D721Med (cell line): Measurements from ENCODE around the gene ASF1A.

Experiments used
- DNase-seq: peaks from one replicate; pipeline ENCODE4 v3.0.0; 2011; ENCODE audit warnings: low spot score; ENCODE audit not compliant: insufficient read length
- FAIRE-seq: peaks from 2 replicates; lab custom pipeline; 2011; peaks lifted over from hg19 to GRCh38; lab: Jason Lieb, UNC
- TF ChIP-seq, protein P1 (sequence below): IDR thresholded peaks from 2 replicates; pipeline ENCODE4 v1.5.1; 2012; ENCODE audit warnings: mild to moderate bottlenecking, control low read depth; ENCODE audit not compliant: insufficient read depth; ENCODE audit errors: missing control alignments

The ASF1A gene

DNA sequence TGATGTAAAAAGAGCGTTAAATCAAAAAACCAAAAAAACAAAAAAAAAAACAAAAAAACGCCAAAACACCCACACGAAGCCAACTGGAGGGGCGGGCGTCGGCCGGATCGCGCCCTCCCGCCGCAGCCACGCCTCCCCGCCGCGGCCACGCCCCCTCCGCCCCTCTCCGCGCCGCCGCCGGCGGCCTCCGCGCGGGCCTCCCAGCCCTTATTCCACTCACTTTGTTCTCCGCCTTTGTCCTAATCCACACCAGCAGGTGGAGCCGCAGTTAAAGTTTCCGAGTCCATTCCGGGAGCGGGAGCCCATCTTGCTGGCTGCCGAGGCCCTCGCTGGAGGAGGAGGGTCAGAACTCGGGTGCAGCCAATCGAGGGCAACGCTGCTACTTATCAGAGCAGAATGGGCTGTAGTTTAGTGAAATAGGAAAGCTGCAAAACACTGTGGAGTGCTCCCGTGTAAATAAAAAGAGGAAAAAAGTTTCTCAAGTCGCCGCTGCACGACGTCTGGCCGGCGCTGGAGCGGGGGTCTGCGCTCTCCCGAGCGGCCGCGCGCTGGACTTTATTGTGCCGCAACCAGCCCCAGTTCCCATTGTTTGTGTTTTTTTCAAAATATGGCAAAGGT is at the start of gene ASF1A:
ASF1A (plus strand) TSS at position 346 of the 618 bp plus-strand sequence; CDS start at position 608, 262 bp downstream.
- DNase-seq (peak; percentile 48), FAIRE-seq (no peak)
- TF ChIP-seq, protein P1, sequence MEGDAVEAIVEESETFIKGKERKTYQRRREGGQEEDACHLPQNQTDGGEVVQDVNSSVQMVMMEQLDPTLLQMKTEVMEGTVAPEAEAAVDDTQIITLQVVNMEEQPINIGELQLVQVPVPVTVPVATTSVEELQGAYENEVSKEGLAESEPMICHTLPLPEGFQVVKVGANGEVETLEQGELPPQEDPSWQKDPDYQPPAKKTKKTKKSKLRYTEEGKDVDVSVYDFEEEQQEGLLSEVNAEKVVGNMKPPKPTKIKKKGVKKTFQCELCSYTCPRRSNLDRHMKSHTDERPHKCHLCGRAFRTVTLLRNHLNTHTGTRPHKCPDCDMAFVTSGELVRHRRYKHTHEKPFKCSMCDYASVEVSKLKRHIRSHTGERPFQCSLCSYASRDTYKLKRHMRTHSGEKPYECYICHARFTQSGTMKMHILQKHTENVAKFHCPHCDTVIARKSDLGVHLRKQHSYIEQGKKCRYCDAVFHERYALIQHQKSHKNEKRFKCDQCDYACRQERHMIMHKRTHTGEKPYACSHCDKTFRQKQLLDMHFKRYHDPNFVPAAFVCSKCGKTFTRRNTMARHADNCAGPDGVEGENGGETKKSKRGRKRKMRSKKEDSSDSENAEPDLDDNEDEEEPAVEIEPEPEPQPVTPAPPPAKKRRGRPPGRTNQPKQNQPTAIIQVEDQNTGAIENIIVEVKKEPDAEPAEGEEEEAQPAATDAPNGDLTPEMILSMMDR, result peak; percentile 78

DNA sequence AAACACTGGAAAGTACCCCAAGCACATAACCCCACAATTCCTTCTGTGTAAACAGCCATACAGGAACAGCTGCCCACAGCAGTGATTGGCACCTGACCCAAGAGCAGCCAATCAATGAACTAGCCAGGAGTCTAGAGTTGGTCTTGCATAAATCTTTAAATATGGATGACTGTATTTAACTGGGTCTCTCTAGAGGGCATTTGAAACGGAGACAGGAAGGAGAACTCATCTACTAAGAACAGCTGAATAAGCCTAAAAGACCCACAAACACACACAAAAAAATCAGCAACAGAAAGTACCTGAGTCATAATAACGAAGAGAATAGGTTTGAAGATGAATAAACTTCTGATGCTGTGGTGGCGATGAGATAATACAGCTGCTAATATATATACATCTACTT is 49.0 kb upstream of the ASF1A start:
- FAIRE-seq (no peak), DNase-seq (no peak)
- TF ChIP-seq, protein P1, result no peak

DNA sequence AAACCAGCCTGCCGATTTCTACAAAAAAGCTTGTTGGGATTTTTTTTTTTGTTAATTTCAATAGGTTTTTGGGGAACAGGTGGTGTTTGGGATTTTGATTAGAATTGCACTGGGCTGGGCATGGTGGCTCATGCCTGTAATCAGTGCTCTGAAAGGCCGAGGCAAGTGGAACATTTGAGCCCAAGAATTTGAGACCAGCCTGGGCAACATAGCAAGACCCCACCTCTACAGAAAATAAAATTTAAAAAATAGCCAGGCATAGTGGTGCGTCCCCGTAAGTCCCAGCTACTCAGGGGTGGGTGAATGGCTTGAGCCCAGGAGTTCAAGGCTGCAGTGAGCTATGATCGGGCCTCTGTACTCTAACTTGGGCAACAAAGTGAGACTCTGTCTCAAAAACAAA is 40.5 kb upstream of the ASF1A start:
- TF ChIP-seq, protein P1, result no peak
- no peak for FAIRE-seq
- DNase-seq, result no peak

DNA sequence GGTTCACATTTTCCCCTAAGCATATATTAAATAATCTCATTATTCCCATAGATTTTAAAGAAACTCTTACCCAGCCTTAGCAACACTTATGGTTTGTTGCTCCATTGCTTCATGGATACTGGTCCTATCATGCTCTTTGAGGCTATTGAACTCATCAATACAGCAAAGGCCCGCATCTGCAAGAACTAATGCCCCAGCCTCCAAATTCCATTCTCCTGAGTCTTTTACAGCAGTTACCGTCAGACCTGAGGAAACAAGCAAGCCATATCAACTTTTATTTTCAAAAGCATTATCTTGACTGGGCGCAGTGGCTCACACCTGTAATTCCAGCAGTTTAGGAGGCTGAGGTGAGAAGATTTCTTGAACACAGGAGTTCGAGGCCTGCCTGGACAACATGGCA is 37.7 kb upstream of the ASF1A start:
- DNase-seq, result no peak
- TF ChIP-seq, protein P1, result no peak
- FAIRE-seq, result no peak

DNA sequence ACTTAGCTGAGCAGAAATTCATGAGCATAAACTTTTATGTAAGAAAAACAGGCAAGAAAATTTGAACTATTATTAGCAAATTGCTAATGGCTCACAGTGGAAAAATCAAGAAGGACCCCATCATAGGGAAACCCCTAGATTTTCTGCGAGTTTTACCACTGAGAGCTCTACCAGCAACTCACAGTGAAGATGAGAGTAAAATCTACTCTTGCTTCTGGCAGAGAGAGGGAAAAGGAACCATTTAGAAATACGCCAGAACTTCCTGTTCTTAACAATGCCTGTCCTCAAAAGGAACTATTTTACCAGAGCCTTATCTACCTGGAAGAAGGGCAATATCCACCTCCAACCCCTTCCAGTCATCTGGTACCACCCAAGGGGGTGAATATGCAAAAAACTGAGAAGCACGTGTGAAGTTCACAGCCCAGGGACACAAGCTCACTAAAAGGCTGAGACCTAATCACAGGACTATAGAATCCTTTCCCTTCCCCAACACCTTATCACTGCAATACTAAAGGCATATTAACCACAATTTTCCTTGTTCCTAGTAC is 34.4 kb upstream of the ASF1A start:
- no peak for FAIRE-seq
- TF ChIP-seq, protein P1, result no peak

DNA sequence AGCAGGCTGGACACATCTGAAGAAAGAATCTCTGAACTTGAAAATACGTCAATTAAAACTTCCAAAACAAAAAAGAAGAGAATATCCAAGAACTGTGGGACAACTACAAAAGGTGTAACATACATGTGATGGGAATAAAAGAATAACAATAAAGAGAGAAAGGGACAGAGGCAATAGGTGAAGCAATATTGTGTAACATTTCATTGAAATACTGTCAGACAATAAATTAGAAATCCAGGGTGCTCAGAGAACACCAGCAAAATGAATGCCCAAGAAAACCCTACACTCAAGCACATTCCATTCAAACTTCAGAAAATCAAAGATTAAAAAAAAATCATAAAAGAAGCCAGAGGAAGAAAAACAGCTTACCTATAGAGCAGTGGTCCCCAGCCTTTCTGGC is 33.6 kb upstream of the ASF1A start:
- FAIRE-seq (no peak), DNase-seq (no peak)
- TF ChIP-seq, protein P1, result no peak

More for the DNA sequence above, 34.4 kb upstream of the ASF1A start:
- no peak for DNase-seq

DNA sequence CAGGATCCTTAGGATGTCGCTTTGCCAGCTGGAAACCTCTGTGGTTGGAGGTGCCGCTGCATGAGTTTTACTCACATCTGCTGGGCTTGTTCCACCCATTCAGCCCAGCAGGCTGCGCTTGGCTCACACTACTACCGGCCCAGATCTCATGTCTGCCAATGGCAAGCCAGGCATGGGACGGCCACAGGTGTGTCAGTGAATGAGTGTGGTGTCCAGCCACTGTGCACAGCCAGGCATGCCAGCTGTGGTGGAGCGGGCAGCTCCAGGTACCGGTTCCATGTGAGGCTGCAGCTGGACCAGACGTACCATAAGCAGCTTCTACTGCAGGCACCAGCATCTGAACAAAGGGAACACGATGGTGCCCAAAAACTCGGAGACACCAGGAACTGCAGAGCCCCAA is 33.1 kb upstream of the ASF1A start:
- DNase-seq (no peak), FAIRE-seq (no peak)
- TF ChIP-seq, protein P1, result no peak
